D721Med (cell line): ENCODE data around the gene SCN3A.

Experiments
- DNase-seq: peaks from one replicate; pipeline ENCODE4 v3.0.0; 2011; ENCODE audit warnings: low spot score; ENCODE audit not compliant: insufficient read length
- FAIRE-seq: peaks from 2 replicates; lab custom pipeline; 2011; peaks lifted over from hg19 to GRCh38; lab: Jason Lieb, UNC
- TF ChIP-seq, protein P1 (sequence below): IDR thresholded peaks from 2 replicates; pipeline ENCODE4 v1.5.1; 2012; ENCODE audit warnings: mild to moderate bottlenecking, control low read depth; ENCODE audit not compliant: insufficient read depth; ENCODE audit errors: missing control alignments

Gene SCN3A

DNA sequence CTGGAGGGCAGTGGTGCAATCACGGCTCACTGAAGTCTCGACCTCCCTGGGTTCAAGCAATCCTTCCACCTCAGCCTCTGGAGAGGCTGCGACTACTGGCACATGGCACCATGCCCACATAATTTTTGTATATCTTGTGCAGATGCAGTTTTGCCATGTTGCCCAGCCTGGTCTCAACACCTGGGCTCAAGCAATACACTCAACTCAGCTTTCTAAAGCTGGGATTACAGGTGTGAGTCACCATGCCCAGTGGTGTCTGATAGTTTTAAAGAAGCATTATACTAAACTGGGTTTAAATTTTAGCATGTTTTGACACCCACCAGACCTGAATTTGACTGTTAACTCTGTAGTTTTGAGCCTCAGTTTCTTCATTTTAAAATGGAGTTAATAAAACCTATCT is 139.1 kb downstream of the SCN3A start:
- TF ChIP-seq, protein P1, sequence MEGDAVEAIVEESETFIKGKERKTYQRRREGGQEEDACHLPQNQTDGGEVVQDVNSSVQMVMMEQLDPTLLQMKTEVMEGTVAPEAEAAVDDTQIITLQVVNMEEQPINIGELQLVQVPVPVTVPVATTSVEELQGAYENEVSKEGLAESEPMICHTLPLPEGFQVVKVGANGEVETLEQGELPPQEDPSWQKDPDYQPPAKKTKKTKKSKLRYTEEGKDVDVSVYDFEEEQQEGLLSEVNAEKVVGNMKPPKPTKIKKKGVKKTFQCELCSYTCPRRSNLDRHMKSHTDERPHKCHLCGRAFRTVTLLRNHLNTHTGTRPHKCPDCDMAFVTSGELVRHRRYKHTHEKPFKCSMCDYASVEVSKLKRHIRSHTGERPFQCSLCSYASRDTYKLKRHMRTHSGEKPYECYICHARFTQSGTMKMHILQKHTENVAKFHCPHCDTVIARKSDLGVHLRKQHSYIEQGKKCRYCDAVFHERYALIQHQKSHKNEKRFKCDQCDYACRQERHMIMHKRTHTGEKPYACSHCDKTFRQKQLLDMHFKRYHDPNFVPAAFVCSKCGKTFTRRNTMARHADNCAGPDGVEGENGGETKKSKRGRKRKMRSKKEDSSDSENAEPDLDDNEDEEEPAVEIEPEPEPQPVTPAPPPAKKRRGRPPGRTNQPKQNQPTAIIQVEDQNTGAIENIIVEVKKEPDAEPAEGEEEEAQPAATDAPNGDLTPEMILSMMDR, result no peak
- DNase-seq (no peak), FAIRE-seq (no peak)

DNA sequence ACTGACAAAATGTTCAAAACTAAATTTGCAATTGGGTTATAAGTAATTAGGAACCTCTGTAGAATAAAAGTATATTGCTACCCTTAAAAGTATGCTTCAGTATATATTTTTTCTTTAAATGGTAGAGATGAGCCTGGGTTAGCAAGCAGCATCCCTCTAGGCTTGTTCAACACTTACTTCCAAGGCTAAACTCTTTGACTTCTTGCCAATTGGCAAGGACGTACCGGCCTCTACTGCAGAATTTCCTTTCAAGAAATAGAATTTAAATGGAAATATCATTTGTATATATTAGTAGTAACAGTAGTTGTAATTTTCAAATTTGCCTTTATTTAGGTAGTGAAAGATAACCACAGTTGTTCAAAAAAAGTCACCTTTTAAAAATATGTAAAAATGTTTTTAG is 143.4 kb downstream of the SCN3A start:
- FAIRE-seq (no peak), DNase-seq (no peak)
- TF ChIP-seq, protein P1, result no peak

DNA sequence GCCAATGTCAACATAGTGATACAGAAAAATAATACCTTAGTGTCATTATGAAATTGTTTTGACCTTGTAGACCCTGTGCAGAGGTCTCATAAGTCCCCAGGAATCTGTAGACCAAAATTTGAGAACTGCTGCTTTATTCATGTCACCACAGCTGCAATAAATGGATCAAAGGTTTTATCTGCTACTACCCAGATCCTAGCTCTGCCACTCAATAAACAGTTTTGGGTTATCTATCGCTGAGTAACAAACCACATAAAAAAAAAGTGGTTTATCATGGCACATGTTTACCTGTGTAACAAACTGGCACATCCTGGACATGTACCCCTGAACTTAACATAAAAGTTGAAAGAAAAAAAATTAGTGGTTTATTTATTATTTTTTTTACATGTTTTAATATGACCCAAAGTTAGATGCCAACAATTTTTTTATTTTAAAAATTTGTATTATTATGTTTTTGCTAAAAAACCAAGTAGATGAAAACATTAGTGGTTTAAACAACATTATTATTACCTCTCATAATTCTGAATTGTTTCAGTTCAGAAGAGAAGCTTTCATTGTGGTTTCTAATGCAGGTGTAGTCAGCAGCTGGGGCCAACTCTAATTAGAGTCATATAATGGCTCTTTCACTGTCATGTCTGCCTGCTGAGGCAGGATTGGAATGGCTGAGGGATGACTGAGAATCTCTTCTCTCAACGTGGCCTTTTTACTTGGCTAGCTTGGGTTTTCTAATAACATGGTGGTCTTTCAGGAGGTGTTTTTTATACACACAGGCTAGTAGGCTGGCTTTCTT is 145.2 kb downstream of the SCN3A start:
- TF ChIP-seq, protein P1, result no peak
- DNase-seq, result no peak
- FAIRE-seq, result no peak

DNA sequence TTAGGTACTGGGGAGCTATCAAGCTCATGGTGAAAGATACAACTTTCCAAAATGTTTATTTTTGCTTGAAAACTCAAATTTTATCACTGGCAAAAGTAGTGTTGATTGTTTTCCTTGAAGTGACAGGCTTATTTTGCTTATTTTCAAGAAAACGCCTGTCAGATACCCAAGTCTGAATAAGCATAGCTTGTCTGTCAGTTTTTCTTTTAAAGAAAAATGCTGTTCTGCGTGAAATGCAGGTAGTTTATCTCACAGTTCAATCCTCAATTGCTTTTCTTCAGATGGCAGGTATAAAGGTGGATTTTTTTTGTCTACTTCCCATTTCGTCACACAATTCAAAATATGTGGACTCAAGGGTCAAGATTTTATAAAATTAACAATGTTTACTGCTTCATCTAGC is 145.9 kb downstream of the SCN3A start:
- no peak for DNase-seq
- no peak for FAIRE-seq
- TF ChIP-seq, protein P1, result no peak

DNA sequence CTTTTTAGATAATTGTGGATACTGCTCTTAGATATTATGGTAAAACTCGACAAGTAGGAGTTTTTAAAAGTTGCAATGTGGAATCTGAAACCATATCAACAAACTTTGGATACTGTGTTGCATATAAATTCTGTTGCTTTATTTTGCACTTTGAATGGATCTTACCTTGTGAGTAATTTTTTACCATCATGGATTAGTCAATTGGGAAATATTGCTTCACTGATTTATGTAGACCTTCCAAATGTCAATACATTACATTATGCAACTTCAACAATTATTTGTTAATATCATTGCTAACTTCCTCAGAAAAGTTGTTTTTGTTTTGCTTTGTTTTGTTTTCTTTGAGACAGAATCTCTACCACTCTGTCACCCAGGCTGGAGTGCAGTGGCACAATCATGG is 146.5 kb downstream of the SCN3A start:
- FAIRE-seq (no peak), DNase-seq (no peak)
- TF ChIP-seq, protein P1, result no peak

DNA sequence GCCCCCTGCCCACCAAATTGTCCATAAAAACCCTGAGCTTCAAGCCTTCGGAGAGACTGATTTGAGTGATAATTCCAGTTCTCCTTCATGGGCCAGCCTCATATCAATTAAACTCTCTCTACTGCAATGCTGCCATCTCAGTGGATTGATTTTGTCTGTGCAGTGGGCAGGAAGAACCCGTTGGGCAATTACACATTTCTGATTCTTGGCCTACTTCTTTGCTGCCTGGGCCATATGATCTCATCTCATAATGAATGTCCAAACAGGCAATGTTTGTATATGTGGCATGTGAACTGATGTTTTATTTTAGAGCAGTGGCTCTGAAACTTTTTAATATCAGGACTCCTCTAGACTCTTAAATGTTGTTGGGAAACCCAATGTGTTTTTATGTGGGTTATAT is 147.3 kb downstream of the SCN3A start:
- FAIRE-seq (no peak), DNase-seq (no peak)
- TF ChIP-seq, protein P1, result no peak
